Stimulated activated CD4-positive, alpha-beta T cell treated with anti-CD3 and anti-CD28 coated beads, Interleukin-2, amount 100 ng/mL, for 4 hours (primary cell): ENCODE data around the gene RTN4RL1.
A peak's percentile ranks its signal among the peaks of the same experiment; 100 is the strongest.

Source experiments
- DNase-seq: peaks from one replicate; pipeline ENCODE4 v3.0.0-alpha.2; 2020; ENCODE audit warnings: low read depth

RTN4RL1 gene

GRCh38 chr17:1918346-1919162 lies 106.6 kb downstream of the RTN4RL1 start:
- DNase-seq = no peak

DNA sequence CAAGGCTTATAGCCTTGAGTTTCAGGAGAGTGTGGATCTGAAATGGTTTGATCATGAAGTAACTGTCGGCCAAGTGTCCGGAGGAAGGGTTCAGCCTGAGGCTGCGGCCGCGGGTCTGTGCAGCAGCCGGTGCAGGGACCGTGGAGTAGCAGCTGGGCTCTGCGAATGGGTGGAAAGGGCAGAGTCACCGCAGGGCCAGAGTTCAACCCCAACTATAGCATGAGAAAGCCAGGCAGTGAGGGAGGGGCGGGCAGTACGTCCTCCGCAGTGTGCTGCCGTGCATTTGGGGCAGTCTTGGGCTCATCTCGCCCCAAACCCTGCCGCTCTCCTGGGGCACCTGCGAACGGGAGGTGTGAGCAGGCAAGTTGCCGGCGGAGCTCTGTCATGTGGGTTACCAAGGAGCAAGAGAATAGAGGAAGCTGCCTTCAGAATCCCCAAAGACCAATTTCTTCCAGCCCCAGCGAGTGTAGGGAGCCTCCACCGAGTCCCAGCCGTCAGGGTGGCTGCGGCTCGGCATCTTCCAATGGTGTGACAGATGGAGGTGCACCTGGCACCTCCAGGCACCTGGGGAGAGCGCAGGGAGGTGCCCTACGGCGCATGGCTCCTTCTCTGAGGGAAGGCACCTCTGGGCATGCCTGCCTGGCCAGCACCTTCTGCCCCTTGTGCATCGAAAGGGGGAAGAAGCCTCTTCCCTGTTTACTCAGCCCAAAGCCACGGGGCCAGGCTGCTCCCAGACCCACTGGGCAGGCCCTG lies 108.0 kb downstream of the RTN4RL1 start:
- no peak for DNase-seq

DNA sequence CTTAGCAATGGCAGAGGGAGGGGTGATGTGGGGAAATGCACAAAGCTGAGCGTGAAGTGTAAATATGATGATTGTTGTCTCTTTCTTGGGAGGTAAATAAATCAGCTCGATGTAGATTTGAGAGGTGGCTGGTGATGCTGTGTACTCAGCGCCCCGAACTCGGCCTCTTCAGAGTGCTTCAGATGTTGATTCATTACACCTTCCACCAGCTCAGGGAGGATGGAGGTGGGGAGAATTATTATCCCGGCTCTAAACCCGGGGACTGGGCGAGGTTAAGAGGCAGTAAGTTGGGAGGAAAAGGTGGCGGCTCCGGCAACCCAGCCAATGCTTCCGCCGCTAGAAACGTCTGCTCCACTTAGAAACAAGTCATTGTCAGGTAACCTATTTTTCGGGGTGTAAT lies 108.8 kb downstream of the RTN4RL1 start:
- no peak for DNase-seq

GRCh38 chr17:1915889-1916288 lies 109.2 kb downstream of the RTN4RL1 start:
- DNase-seq = no peak

DNA sequence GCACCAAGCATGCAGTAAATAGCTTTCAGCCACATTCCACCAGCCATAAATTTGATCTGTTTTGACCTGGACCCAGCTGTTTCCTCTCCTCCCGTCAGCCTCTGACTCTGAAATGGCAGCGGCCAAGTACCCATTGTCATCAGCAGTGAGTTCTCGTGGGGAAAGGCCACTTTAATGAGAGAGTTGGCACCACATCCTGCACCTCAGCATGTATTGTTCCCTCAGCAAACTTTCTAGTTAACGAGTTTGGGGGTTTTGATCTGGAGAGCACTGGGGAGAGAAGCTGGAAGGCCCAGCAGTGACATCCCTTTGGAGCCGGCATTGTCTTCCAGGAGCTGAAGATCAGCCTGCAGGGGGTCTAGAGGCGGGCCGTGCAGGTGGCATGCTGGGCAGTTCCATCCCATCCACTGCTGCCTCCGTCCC lies 110.5 kb downstream of the RTN4RL1 start:
- no peak for DNase-seq

- no peak for DNase-seq
These were observed 111.4 kb downstream of the RTN4RL1 start for GRCh38 chr17:1913702-1914101.

DNA sequence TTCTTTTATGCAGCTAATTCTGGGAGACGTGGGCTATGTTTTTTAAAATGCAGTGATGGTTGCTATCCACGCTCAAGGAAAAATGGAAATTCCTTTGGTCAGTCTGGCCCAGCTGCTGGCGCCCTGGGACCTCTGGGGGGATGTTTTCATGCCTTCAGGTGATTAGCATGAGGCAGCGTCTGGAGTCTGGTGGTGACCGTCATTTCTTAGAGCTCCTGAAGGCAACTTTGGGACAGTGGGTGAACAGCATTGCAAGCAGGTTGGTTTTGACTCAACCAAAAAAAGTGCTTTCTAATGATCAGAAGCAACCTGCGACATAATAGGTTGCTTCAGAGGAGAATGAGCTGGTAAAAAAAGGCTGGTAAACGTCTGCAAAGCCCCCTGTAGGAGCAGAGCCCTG lies 113.0 kb downstream of the RTN4RL1 start:
- DNase-seq = no peak

- no peak for DNase-seq
These were observed 115.1 kb downstream of the RTN4RL1 start for GRCh38 chr17:1909985-1910384.

- DNase-seq = peak; percentile 20
These were observed 116.3 kb downstream of the RTN4RL1 start for GRCh38 chr17:1908699-1909309.

- no peak for DNase-seq
These were observed 117.0 kb downstream of the RTN4RL1 start for GRCh38 chr17:1907909-1908698.

- DNase-seq = no peak
These were observed 117.9 kb downstream of the RTN4RL1 start for GRCh38 chr17:1907216-1907631.

- DNase-seq = no peak
These were observed 118.5 kb downstream of the RTN4RL1 start for GRCh38 chr17:1906662-1907101.

- no peak for DNase-seq
These were observed 119.8 kb downstream of the RTN4RL1 start for GRCh38 chr17:1905190-1905913.

- no peak for DNase-seq
These were observed 120.6 kb downstream of the RTN4RL1 start for GRCh38 chr17:1904273-1905182.

- DNase-seq = no peak
These were observed 125.6 kb downstream of the RTN4RL1 start for GRCh38 chr17:1899403-1900000.

DNA sequence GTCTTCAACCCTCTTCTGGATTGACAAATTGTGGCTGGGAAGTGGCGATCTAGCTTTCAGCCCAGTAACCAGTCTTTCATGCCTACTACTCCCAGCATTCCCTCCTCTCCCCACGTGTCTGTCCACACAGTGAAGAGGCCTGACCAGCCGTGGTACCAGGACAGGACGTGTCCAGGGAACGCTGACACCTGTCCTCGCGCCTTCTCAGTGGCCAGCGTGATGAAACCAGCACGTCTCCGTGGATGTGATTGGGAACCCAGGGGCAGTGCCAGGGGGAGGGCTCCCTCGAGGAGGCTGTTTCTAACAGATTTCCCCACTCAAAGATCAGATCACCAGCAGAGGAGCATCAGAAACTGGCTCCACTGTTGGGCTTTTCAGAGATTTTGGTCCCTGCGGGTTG lies 126.3 kb downstream of the RTN4RL1 start:
- DNase-seq = no peak

DNA sequence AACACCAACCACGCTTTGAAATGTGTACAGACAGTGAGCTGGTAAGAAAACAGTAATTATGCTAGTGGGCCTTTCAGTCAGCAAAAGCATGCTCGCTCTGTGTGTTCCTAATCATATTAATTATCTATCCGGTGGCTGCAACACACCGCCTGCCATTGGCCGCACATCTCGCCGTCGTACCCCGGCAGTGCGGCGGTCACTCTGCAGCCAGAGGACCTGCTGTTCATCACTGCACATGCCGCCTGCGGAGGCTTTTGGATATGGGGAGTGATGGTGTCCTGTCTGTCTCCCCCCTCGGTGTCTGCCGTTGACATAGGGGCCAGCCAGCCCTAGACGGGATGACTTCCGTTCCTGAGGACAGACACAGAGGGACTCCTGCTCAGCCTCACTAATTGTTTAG lies 126.8 kb downstream of the RTN4RL1 start:
- DNase-seq = no peak

DNA sequence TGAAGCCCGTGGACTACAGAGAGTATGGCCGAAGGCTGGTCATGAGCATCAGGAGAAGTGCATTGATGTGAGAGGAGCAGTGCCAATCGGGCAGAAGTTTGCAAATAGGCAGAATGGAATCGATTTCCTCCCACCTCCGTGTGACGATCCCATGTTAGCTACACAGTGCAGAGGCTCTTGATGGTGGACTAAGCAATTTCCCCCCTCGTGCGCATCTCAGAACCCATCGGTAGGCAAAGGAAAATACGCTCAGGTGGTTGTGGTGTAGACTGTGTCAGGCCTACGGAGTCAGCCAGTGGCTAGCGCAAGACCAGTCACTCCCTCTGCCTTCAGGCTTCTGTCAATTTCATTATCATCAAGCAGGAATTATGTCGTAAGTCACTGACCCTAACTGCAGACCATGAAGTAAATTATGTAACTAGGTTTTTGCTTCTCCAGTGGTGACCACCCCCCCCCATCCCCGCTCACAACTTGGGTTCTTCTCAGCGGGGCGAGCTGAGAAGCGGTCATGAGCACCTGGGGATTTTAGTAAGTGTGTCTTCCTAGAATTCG lies 128.0 kb downstream of the RTN4RL1 start:
- DNase-seq = no peak

DNA sequence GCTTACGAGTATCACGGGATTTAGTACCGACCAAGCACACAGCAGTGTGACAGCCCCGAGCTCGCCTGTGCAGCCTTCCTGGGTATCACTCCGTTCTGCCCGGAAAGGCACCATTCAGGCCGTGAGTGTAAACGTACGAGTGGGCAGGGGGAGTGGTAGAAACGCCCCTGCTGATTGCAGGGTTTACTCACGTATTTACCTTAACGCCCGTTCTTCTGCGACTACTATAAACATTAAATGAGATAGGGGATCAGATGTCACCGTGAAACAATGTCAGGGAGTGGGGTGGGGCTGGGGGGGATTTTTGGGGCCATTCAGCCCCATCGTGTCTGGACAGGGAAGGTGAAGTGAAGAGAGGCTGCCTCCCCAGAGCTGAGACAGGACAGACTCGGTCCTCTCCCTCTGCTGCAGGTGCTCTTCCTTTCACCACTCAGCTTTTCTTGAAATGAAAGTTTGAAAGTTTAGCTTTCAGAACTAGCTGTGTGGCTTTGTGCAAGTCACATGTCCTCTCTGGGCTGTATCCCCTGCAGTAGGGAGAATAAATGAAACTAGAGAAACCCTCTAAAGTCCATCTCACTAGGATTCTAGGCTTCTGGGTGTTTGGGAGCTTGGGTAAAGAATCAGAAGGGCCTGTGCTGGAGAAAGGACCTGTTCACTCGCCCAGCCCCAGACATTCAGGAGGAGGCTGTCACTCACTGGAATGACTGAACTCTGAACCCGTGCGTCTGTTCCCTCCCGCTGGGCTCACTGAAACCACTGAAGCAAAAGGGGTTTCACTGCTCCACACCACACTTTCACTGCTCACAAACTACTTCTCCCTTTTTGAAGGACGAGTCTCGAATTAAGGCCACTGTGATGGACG lies 128.7 kb downstream of the RTN4RL1 start:
- DNase-seq = no peak
